Measurements from ENCODE around the gene SMIM20.

Gene SMIM20

DNA sequence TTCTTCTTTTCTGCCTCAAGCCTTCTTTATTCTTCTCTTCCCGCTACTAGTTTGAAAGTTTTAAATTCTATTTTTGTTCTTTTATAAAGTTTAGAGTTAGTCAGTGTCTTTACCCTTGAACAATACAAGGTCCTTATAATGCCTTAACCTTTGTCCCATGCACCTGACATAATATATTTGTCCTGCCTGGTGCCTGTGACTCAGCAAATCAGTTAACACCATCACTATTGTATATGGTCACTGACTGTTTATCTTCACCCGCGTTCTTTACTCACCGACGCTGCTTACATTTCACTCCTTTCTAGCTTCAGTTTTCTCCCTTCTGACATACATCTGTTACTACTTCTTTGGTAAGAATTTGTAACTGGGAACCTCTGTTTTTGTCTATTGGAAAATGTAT is 5.7 kb downstream of the SMIM20 start:
- no peak overlapping the region for H3K4me3 ChIP-seq (ENCODE audit: low read depth, low read length)
- no peak for DNase-seq (ENCODE audit: low read depth)
- TF ChIP-seq, protein P1, sequence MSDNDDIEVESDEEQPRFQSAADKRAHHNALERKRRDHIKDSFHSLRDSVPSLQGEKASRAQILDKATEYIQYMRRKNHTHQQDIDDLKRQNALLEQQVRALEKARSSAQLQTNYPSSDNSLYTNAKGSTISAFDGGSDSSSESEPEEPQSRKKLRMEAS (IDR thresholded peaks at IDR 0.05; ENCODE audit: low read depth, low read length), result no peak
- TF ChIP-seq MYC (IDR thresholded peaks at IDR 0.05; ENCODE audit: low read depth, low read length) (no peak), POLR2A (IDR thresholded peaks at IDR 0.05; ENCODE audit: extremely low read depth, insufficient read length) (no peak), CTCF (IDR thresholded peaks at IDR 0.05; ENCODE audit: low read depth, low read length) (no peak)

DNA sequence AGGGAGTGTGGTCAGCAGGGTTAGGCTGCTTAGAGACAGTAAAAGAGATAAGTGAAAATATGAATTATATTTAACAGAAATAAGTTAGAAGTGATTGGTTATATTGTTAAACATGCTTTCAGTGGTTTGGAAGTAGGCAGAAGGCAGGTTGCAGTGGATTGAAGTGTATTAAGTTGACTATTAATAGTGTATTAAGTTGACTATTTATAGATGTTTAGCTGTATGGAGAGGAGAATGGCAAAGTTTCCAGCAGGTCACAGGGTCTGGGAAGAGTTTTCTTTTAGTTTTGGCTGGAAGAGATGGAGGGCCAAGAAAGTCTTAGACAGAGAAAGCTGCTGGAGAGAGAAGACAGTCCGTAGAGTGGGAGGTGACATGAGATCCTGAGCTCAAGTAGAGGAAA is 7.9 kb downstream of the SMIM20 start:
- no peak for DNase-seq (ENCODE audit: low read depth)
- TF ChIP-seq POLR2A (IDR thresholded peaks at IDR 0.05; ENCODE audit: extremely low read depth, insufficient read length) (no peak), MYC (IDR thresholded peaks at IDR 0.05; ENCODE audit: low read depth, low read length) (no peak), CTCF (IDR thresholded peaks at IDR 0.05; ENCODE audit: low read depth, low read length) (no peak)
- TF ChIP-seq, protein P1 (IDR thresholded peaks at IDR 0.05; ENCODE audit: low read depth, low read length), result no peak
- no peak overlapping the region for H3K4me3 ChIP-seq (ENCODE audit: low read depth, low read length)

GRCh38 chr4:25922812-25923369 is 8.9 kb downstream of the SMIM20 start:
- no peak for TF ChIP-seq MYC (IDR thresholded peaks at IDR 0.05; ENCODE audit: low read depth, low read length)
- TF ChIP-seq, protein P1 (IDR thresholded peaks at IDR 0.05; ENCODE audit: low read depth, low read length), result no peak
- no peak for TF ChIP-seq POLR2A (IDR thresholded peaks at IDR 0.05; ENCODE audit: extremely low read depth, insufficient read length)
- no peak for TF ChIP-seq CTCF (IDR thresholded peaks at IDR 0.05; ENCODE audit: low read depth, low read length)
- no peak for DNase-seq (ENCODE audit: low read depth)
- H3K4me3 ChIP-seq (ENCODE audit: low read depth, low read length), result no peak overlapping the region

DNA sequence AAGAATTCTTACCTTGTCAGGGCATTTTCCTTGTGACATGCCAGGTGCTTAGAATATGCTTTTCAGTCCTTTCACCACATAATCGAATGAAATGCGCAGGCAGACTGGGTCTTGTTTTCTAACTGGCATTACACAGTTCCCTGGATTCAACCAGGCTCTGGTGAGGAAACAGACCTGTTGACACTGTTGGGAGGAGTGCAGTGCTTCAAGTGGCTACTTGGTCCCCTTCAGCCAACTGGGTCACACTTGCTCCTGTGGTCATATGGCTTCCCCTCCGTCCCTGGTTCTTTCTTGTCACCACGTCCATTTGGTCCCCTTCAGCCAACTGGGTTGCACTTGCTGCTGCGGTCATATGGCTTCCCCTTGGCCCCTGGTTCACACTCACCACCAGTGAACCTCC is 9.7 kb downstream of the SMIM20 start:
- H3K4me3 ChIP-seq (ENCODE audit: low read depth, low read length), result no peak overlapping the region
- no peak for DNase-seq (ENCODE audit: low read depth)
- TF ChIP-seq POLR2A (IDR thresholded peaks at IDR 0.05; ENCODE audit: extremely low read depth, insufficient read length) (no peak), MYC (IDR thresholded peaks at IDR 0.05; ENCODE audit: low read depth, low read length) (no peak), CTCF (IDR thresholded peaks at IDR 0.05; ENCODE audit: low read depth, low read length) (no peak)
- TF ChIP-seq, protein P1 (IDR thresholded peaks at IDR 0.05; ENCODE audit: low read depth, low read length), result no peak

DNA sequence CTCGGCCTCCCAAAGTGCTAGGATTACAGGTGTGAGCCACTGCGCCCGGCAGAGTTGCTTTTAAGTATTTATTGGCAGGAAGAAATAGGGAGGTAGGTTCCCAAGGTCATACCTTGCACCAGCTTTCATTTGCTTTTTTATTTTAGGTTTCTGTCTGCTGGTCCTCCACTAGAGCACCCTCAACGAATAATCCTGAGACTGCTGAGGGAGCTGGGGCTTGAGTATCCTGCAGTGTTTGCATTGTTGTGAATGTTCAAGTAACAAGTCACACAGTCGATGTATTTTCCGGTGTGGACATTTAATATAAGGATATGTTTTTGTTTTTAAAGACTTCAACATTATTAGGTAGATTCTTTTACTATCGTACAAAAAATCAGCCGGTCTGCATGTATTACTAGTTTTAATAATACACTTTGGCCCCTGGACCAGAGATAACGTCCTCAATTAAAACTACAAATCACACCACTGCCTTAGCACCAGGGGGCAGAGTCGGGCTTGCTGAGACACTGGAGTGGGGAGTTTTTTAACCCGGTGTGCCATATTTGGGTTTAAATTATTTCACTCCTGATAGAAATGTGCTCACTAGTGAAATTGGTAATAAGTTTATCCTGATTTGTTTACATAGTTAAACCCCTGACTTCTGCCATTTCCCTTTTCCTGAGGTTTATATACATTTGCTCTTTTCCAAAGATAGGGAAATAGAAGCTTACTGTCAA is 11.6 kb downstream of the SMIM20 start:
- TF ChIP-seq MYC (IDR thresholded peaks at IDR 0.05; ENCODE audit: low read depth, low read length), result peak; percentile 26; the same call in 1 of the 2 replicates
- TF ChIP-seq POLR2A (IDR thresholded peaks at IDR 0.05; ENCODE audit: extremely low read depth, insufficient read length), result no peak
- peak; percentile 59 for TF ChIP-seq CTCF (IDR thresholded peaks at IDR 0.05; ENCODE audit: low read depth, low read length)
- DNase-seq (ENCODE audit: low read depth), result peak; percentile 58
- no peak overlapping the region for H3K4me3 ChIP-seq (ENCODE audit: low read depth, low read length)
